ENCODE data around the gene SIX5. TPM values are rescaled to one million over a fixed set of nuclear protein-coding genes. Genes with fewer than 3 reads are reported as not detected.

The SIX5 gene
- total RNA-seq, 2 experiments from 2014 or later, result 1.5 to 2.8 TPM

DNA sequence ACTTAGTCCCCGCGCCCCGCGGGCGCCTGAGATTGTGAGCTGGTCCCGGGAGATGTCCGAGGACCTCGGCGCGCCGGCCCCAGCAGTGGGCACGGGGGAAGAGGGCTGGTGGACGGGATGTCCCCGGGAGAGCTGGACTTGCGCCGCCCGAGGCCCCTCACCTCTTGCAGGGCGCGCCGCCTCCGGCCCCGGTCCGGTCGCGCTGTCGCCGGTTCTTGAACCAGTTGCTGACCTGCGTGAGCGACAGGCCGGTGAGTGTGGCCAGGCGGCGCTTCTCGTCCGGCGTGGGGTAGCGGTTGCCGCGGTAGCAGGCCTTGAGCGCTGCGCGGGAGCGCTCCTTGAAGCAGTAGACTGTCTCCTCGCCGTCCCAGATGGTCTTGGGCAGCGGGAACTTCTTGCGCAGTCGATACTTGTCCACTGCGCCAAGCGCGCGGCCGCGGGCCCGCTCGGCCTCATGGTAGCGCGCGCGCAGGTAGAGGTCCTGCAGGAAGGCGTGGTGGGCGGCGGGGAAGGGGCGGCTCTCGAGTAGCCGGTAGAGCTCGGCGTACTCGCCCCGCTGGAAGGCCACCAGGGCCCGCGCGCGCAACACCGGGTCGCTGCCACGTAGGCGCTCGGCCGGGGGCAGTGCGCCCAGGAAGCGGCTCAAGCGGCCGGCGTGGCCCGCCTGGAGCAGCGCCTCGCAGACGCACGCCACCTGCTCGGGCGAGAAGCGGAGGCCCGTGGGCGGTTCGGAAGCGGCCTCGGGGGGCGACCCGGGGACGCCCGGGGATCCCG lies 984 bp downstream of the SIX5 start:
- H3K27ac Mint-ChIP-seq, result no peak overlapping the region
- H3K36me3 Mint-ChIP-seq, result no peaks in the 10 kb centered on the region
- peak overlapping the region; percentile 62 for H3K4me3 Mint-ChIP-seq
- CTCF ChIA-PET, result interaction anchor here (0.6 to 7.9 kb wide), 17 partner anchors 14 to 512 kb away, joined by 3 to 338 read pairs (median 8); partner anchors contain the start of genes DMPK, DMWD, IRF2BP1 and QPCTL
- peaks cover 19% of the 10 kb centered on the region for H3K27me3 Mint-ChIP-seq
- peaks cover 13% of the 10 kb centered on the region for H3K4me1 Mint-ChIP-seq
- H3K9me3 Mint-ChIP-seq (ENCODE audit: low read depth), result no peaks in the 10 kb centered on the region
- no peak for ATAC-seq
- DNase-seq, result no peak

DNA sequence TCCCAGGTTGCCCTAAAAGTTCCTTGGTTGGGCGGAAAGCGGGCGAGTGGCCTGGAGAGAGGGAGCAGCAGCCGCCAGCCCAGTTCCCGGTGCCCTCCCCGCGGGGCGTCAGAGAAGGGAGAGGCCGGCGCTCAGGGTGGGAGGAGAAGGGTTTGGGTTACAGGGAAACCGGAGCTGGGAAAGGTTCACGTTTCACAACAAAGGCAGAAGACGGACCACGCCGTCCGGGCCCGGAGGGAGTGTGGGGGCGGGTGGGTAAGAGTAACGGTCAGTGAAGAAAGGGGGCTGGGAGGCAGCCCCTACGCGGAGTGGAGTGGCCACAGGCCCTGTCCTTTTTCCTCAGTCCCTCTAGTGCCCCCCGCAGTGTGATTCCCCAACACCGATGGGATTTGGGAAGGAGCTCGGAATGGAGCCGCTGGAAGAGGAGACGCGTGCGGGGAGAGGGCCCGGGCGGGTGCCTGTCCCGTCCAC lies 1.6 kb downstream of the SIX5 start:
- no peak overlapping the region for H3K27ac Mint-ChIP-seq
- DNase-seq (no peak), ATAC-seq (no peak)
- peaks cover 19% of the 10 kb centered on the region for H3K27me3 Mint-ChIP-seq
- CTCF ChIA-PET, result interaction anchor here (1.0 to 7.9 kb wide), 7 partner anchors 14 to 119 kb away, joined by 4 to 338 read pairs (median 28); partner anchors contain the start of genes DMPK, DMWD, IRF2BP1 and RSPH6A
- no peaks in the 10 kb centered on the region for H3K9me3 Mint-ChIP-seq (ENCODE audit: low read depth)
- no peaks in the 10 kb centered on the region for H3K36me3 Mint-ChIP-seq
- peak overlapping the region; percentile 15 for H3K4me3 Mint-ChIP-seq
- peaks cover 13% of the 10 kb centered on the region for H3K4me1 Mint-ChIP-seq

DNA sequence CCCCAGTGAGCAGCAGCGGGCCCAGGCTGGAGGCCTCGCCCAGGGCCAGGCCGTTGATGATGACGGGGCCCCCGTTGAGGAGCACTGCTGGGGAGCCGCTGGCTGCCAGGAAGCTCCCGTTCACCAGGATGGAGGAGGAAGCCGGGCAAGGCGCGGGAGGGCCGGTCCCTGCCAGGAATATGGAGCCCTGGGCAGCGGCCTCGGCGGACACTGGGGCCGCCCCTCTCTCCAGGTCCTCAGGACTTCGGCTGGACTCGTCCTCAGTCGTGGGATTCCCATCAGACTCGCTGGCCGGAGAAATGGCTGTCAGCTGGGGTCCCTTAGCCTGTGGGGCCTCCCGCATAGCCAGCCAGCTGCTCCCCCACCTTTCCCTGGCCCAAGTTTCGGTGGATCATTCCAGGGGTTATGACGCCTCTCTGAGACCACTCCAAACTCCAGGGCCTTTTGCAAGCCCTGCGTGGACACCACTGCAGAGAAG lies 2.1 kb downstream of the SIX5 start:
- CTCF ChIA-PET, result interaction anchor here (1.0 to 5.5 kb wide), 5 partner anchors 15 to 115 kb away, joined by 4 to 94 read pairs (median 28); partner anchors contain the start of genes DMPK and RSPH6A
- H3K4me3 Mint-ChIP-seq, result no peak overlapping the region
- no peak for DNase-seq
- ATAC-seq, result no peak
- H3K4me1 Mint-ChIP-seq, result peaks cover 13% of the 10 kb centered on the region
- no peak overlapping the region for H3K27ac Mint-ChIP-seq
- H3K36me3 Mint-ChIP-seq, result no peaks in the 10 kb centered on the region
- H3K27me3 Mint-ChIP-seq, result peaks cover 21% of the 10 kb centered on the region
- H3K9me3 Mint-ChIP-seq (ENCODE audit: low read depth), result no peaks in the 10 kb centered on the region

DNA sequence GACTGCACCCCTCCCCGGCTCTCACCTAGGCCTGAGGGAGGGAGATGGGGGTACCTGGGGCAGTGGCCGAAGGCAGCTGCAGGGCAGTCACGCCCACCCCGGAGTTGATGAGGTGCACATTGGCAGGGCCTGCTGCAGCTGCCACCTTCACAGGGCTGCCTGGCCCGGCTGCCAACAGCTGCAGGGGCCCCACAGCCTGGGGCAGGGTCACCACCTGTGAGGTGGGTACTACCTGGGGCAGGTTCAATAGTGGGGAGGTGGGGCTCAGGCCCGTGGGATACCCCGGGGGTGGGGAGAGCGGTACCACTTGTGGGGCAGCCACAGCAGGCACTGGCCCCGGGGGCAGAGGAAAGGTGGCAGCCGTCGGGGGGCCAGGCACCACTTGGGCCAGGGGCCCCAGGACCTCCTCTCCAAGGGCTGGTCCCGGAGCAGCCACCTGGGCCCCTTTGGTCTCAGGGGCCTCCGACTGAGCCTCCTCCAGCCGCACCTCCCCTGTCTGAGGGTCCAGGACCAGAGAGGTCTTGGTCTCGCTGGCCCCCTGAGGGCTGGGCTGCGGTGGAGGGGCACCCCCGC lies 2.7 kb downstream of the SIX5 start:
- CTCF ChIA-PET, result interaction anchor here (1.0 to 4.7 kb wide), 3 partner anchors 33 to 116 kb away, joined by 4 to 28 read pairs (median 10); no protein-coding TSS in a partner anchor
- Mint-ChIP-seq H3K4me3 (no peak overlapping the region), H3K4me1 (peaks cover 13% of the 10 kb centered on the region), H3K27me3 (peaks cover 21% of the 10 kb centered on the region), H3K36me3 (no peaks in the 10 kb centered on the region), H3K9me3 (ENCODE audit: low read depth) (no peaks in the 10 kb centered on the region), H3K27ac (no peak overlapping the region)
- DNase-seq (no peak), ATAC-seq (no peak)

DNA sequence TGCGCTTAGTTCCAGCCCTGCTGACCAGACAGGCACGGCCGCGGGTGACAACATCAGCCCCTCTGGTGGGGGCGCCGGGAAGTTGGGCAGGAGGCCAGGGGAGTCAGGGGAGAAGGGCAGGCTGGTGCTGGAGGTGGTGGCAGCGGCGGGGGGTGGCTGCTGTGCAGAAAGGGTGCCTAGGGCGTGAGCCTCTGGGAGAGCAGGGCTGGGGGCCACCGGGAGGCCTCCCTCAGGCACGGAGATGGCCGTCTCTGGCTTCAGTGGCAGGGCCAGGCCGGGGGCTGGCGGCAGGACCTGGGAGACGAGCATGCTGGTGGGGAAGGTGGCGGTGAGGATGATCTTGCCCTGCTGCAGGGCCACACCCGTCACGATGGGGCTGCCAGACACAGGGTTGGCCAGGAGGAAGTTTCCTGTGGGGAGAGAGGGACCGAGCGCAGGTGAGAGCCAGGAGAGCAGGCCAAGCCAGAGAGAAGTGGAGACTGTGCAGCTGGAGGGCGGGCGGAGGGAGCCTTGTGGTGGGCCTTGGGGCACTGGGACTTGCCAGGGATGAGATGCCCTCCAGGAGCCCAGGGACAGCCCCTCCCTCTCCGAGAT lies 3.3 kb downstream of the SIX5 start:
- Mint-ChIP-seq H3K9me3 (ENCODE audit: low read depth) (no peaks in the 10 kb centered on the region), H3K36me3 (no peaks in the 10 kb centered on the region), H3K4me3 (no peak overlapping the region), H3K27ac (no peak overlapping the region), H3K27me3 (peaks cover 21% of the 10 kb centered on the region), H3K4me1 (peaks cover 10% of the 10 kb centered on the region)
- CTCF ChIA-PET, result interaction anchor here (2.0 to 4.7 kb wide), 2 partner anchors 51 to 116 kb away, joined by 10 to 28 read pairs; no protein-coding TSS in a partner anchor
- ATAC-seq (no peak), DNase-seq (no peak)

DNA sequence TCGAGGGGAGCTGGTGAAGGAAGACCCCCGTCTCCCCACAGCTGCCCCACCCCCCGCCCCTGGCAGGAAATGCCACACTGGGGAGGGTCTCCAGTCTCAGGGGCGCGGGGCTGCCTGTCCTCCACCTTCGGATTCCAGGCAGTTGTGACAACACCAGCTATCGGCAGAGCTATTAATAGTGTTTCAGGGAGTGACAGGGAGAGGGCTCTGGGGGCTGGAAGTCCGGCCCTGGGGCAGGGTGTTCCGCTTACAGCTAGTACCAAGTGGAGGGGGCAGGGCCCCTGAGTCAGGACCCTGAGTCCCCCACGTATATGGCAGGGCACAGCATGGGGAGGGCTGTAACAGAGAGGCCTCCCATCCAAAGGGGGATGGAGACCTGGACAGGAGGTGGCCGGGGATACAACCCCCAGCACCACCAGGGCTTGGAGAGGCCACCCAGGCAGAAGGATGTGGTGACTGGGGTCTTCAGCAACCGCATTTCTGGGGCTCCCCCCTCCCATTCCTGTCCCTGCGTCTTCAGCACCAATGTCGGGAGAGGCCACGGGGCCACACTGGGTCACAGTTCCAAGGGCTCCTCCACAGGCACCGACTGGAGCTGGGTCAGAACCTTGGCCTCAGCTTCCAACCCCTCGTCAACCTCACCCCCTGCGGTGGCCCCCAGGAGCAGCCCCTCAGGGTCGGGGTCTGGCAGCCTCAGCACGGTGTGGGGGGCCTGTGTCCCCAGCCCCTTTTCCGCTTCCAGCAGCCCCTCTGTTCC lies 3.9 kb downstream of the SIX5 start:
- no peaks in the 10 kb centered on the region for H3K36me3 Mint-ChIP-seq
- no peak overlapping the region for H3K4me3 Mint-ChIP-seq
- H3K9me3 Mint-ChIP-seq (ENCODE audit: low read depth), result no peaks in the 10 kb centered on the region
- CTCF ChIA-PET, result interaction anchor here (0.6 to 0.8 kb wide), 2 partner anchors 31 to 115 kb away, joined by 3 to 4 read pairs; no protein-coding TSS in a partner anchor
- H3K27ac Mint-ChIP-seq, result no peak overlapping the region
- peaks cover 6% of the 10 kb centered on the region for H3K4me1 Mint-ChIP-seq
- peaks cover 21% of the 10 kb centered on the region for H3K27me3 Mint-ChIP-seq
- DNase-seq, result no peak
- ATAC-seq, result no peak

DNA sequence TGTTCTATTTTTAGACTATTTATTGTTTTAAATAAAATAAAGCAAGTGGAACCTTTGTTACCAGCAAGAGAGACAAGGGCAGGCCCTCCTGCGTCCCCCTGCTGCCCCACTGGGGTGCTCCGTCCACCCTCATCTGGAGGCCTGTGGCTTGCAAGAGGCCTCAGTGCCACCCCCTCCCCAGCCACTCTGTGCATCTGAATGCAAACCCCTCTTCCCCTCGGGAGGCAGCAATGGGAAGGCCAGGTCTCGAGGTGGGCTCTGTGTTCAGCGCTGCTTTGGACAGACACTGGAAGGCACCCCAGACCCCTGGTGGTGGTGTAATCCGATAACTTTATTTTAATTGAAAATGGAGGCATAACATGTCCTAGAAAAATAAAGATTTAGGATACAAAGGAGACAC lies 4.6 kb downstream of the SIX5 start:
- Mint-ChIP-seq H3K27me3 (peaks cover 21% of the 10 kb centered on the region), H3K27ac (no peak overlapping the region), H3K9me3 (ENCODE audit: low read depth) (no peaks in the 10 kb centered on the region), H3K36me3 (no peaks in the 10 kb centered on the region), H3K4me1 (peaks cover under 1% of the 10 kb centered on the region), H3K4me3 (no peak overlapping the region)
- DNase-seq (no peak), ATAC-seq (no peak)
- CTCF ChIA-PET, result interaction anchor here (0.8 kb wide), 1 partner anchor 30 kb away, joined by 3 read pairs; no protein-coding TSS in a partner anchor

DNA sequence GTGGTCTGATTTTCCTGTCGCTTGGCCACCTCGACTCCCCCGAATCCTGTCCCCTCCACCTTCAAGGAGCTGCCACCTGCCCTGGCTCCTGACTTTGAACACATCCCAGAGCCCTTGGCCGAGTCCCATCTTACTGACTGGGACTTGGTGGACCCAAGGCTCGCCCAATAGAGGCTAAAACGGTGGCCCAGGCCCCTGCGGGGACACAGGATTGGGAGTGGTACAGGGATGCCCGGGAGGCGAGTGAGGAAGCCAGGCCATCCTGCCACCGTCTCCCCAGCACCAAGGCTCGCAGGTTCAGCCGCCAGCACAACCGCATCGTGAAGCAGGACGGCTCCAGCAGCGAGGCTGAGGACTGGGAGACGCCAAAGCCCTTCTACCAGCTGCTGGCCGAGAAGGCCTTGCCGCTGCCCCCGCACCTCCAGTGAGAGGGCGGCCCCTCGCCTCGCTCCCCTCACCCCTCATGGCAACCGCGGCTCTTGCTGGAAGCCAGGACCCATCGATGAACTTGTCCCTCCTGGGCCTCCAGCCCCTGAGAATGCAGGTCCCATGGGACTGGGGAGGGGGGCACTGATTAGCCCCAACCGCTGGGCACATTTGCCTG lies 5.3 kb downstream of the SIX5 start:
- Mint-ChIP-seq H3K4me1 (no peaks in the 10 kb centered on the region), H3K27ac (no peak overlapping the region), H3K27me3 (peaks cover 21% of the 10 kb centered on the region), H3K9me3 (ENCODE audit: low read depth) (no peaks in the 10 kb centered on the region), H3K4me3 (no peak overlapping the region), H3K36me3 (no peaks in the 10 kb centered on the region)
- DNase-seq, result no peak
- CTCF ChIA-PET, result interaction anchor here (1.9 kb wide), 1 partner anchor 53 kb away, joined by 9 read pairs; no protein-coding TSS in a partner anchor
- ATAC-seq, result no peak

DNA sequence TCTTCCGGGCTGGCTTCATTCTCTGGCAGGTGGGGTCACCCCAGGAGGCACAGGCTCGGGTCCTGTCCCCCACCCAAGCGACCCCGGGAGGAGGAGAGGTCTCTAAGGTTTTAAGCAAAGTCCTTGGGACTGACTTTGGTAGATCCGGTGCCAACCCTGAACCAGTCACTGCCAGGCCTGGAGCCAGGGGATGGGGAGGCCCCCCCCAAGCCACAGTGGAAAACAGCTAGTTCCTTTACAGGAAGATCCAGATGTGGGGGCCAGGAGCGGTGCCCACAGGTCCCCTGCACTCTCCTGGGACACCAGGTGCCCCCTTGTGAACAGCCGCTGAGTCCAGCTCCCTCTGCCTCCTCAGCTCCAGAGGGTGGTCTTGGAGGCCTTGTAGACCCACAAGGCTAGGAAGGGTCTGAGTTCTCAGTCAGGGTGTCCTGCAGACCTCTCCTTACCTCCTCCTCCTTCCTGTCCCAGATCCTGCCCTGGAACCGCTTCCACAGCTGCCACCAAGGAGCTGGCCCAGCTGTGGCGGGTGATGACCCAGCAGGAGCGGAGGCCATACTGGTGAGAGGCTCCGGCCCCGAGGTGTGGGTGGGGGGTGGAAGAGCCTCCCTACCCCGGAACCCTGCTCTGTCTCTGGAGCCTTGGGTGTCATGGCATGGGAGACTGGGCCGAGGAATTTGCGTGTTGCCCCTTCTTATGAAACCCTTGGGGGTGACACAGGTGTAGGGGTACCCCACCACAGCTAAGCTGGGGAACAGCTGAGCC lies 6.0 kb downstream of the SIX5 start:
- Mint-ChIP-seq H3K4me1 (no peaks in the 10 kb centered on the region), H3K36me3 (no peaks in the 10 kb centered on the region), H3K9me3 (ENCODE audit: low read depth) (no peaks in the 10 kb centered on the region), H3K27me3 (peaks cover 20% of the 10 kb centered on the region), H3K4me3 (no peak overlapping the region), H3K27ac (no peak overlapping the region)
- DNase-seq, result no peak
- CTCF ChIA-PET, result interaction anchor here (1.0 to 1.9 kb wide), 2 partner anchors 29 to 54 kb away, joined by 3 to 9 read pairs; partner anchors contain the start of gene DMWD
- no peak for ATAC-seq

DNA sequence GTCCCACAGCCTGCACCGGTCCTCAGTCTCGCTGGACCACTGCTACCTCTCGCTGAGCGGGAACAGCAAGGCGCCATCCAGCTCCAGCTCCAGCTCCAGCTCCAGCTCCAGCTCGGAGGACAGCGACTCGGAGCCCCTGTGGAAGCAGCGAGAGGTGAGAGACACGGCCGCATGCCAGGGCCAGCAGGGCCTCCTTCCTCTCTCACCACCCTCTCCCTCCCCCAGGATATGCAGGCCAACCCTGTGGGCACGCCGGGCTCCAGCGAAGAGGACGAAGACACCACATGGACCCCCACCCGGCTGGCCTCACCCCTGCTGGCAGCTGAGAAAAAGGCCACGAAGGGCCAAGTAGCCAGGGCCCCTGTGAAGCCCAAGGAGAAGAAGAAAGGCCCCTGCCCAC lies 7.3 kb downstream of the SIX5 start:
- no peak overlapping the region for H3K4me3 Mint-ChIP-seq
- no peak overlapping the region for H3K27ac Mint-ChIP-seq
- no peaks in the 10 kb centered on the region for H3K9me3 Mint-ChIP-seq (ENCODE audit: low read depth)

DNA sequence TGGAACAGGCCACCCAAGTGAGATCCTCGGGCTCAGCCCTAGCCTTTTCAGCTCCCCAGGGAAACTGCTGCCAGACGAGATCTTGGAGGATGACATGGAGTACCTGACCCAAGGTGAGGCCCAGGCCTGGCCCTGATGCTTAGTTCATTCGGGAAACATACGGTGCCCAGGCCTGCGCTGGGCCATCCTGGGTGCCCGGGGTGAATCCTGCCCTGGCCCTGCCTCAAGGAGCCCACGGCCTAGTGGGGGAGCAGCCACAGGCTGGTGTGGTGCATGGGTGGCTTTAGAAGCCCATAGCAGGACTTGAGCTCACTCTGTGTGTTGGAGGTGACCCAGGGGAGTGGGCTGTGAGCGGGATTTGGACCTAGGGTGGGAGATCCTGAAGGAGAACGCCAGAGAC lies 10.1 kb downstream of the SIX5 start:
- peaks cover 4% of the 10 kb centered on the region for H3K27me3 Mint-ChIP-seq
- H3K4me1 Mint-ChIP-seq, result no peaks in the 10 kb centered on the region
- DNase-seq (no peak), ATAC-seq (no peak)
- no peaks in the 10 kb centered on the region for H3K36me3 Mint-ChIP-seq
- H3K4me3 Mint-ChIP-seq, result no peak overlapping the region
- CTCF ChIA-PET, result no interaction called here
- H3K9me3 Mint-ChIP-seq (ENCODE audit: low read depth), result no peaks in the 10 kb centered on the region
- H3K27ac Mint-ChIP-seq, result no peak overlapping the region

More for the DNA sequence above, 7.3 kb downstream of the SIX5 start:
- CTCF ChIA-PET, result interaction anchor here (2.4 kb wide), 1 partner anchor 8 kb away, joined by 10 read pairs; the partner anchor contains the start of gene SIX5
- Mint-ChIP-seq H3K27me3 (peaks cover 11% of the 10 kb centered on the region), H3K4me1 (no peaks in the 10 kb centered on the region), H3K36me3 (no peaks in the 10 kb centered on the region)
- no peak for DNase-seq
- ATAC-seq, result no peak

DNA sequence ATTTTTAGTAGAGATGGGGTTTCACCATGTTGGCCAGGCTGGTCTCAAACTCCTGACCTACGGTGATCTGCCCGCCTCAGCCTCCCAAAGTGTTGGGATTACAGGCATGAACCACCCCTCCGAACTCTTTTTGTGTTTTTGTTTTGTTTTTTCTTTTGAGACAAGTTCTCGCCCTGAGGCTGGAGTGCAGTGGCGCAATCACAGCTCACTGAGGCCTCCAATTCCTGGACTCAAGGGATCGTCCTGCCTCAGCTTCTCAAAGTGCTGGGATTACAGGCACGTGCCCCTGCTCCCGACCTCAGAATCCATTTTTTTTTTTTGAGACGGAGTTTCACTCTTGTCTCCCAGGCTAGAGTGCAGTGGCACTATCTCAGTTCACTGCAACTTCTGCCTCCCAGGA lies 11.4 kb downstream of the SIX5 start:
- no peak for ATAC-seq
- peaks cover 2% of the 10 kb centered on the region for H3K27me3 Mint-ChIP-seq
- H3K4me1 Mint-ChIP-seq, result no peaks in the 10 kb centered on the region
- DNase-seq, result no peak
- H3K27ac Mint-ChIP-seq, result no peak overlapping the region
- no peak overlapping the region for H3K4me3 Mint-ChIP-seq
- H3K36me3 Mint-ChIP-seq, result no peaks in the 10 kb centered on the region
- CTCF ChIA-PET, result interaction anchor here (1.6 to 1.7 kb wide), 2 partner anchors 12 to 42 kb away, joined by 6 read pairs; partner anchors contain the start of gene SIX5
- H3K9me3 Mint-ChIP-seq (ENCODE audit: low read depth), result no peaks in the 10 kb centered on the region

Measured in activated CD8-positive, alpha-beta memory T cell treated with anti-CD3 and anti-CD28 coated beads, Interleukin-2, amount 10 ng/mL, durations not matched to agents 7 days and 5 days (primary cell).